ENCODE measurements around the gene TGM5.

DNA sequence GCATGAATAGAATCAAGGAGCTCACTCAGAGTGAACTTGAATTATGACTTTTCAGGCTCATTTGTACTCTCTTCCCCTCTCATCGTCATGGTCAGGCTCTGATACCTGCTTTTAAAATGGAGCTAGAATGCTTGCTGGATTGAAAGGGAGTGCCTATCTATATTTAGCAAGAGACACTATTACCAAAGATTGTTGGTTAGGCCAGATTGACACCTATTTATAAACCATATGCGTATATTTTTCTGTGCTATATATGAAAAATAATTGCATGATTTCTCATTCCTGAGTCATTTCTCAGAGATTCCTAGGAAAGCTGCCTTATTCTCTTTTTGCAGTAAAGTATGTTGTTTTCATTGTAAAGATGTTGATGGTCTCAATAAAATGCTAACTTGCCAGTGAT, 71.9 kb downstream of the TGM5 start:
- TF ChIP-seq POLR2A (IDR thresholded peaks at IDR 0.05; ENCODE audit: low read length) (no peak), GATA1 (IDR thresholded peaks at IDR 0.05; ENCODE audit: low read depth, low read length) (no peak)
